Fibroblast of peridontal ligament (primary cell): Measurements from ENCODE around the gene CERK.

ENCODE experiments used
- DNase-seq: peaks from one replicate; pipeline ENCODE4 v3.0.0-alpha.2; 2010; ENCODE audit errors: extremely low read depth

CERK gene

DNA sequence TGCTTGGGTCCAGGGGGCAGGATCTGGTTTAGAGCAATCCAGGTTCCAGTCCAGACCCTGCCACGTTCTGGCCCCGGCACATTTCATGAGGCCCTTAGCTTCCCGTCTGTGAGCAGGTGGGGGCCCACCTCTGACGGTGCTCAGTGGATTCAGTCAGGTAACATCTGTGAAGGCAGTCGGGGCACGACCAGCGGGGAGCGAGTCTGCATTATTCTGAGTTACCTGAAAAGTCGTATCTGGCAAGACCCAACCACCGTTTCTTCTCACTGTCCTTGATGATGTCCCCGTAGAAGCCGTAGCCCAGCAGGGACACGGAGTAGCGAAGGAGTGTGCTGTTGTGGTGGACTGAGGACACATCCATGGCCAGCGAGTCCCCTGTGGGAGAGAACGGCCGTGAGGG is 39.0 kb downstream of the CERK start:
- no peak for DNase-seq

DNA sequence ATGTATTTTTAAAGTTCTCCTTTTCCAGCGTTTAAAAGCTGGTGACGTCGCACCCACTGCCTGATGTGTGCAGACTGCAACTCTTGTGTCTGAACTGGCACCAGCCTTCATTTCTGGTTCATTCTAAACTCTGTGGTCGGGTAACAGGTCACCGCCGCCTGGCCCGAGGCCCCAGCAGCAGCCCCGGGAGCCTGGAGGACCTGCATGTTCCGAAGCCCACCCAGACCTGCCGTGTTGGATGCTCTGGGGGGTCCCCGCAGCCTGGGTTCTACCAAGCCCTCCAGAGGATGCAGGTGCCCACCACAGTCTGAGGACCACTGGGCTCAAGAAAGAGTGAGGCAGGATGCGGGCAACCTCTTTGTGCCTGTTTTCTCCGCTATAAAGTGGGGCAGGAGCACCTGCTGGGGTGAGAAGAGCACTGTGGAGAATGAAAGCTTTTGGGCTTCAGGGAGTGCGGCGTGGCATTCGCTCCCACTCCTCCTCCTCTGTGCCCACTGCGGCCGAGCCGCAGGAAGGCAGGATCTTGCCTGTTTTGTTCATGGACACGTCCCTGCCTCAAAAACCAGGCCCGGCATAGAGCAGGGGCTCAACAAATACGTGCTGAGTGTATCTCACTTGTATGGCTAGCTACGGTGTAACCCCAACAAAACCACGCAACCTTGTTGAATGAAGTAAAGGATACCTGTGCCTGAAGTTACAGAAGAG is 40.1 kb downstream of the CERK start:
- no peak for DNase-seq

DNA sequence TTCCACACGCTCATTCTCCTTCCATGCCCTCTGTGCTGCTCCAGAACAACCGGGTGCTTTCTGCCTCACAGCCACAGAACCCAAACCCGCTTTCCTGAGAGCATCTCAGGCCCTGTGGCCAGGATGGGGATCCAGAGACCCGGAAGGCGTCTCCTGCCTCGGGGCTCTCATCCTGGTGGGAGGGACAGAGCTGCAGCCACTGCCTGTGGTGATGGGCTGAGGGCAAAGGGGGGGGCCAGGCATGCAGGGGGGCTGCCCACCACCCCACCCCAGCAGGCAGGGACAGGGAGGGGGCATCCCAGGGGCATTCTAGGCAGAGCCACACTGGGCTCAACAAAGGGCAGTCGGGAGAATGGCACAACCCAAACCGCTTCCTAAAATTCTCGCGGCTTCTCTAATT is 41.4 kb downstream of the CERK start:
- no peak for DNase-seq

DNA sequence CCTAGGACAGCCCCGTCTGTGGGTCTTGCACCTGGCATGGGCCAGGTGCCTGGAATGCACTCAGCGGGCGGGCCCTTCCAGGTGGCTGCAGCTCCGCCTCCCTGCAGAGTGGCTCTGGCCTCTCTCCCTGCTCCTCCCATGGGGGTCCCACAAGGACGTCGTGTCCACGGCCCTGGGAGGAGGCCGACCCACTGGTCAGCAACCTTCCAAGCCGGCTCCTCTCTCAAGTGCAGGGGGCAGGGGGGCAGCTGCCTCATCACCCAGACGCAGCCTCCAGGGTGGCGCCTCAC is 41.9 kb downstream of the CERK start:
- no peak for DNase-seq

DNA sequence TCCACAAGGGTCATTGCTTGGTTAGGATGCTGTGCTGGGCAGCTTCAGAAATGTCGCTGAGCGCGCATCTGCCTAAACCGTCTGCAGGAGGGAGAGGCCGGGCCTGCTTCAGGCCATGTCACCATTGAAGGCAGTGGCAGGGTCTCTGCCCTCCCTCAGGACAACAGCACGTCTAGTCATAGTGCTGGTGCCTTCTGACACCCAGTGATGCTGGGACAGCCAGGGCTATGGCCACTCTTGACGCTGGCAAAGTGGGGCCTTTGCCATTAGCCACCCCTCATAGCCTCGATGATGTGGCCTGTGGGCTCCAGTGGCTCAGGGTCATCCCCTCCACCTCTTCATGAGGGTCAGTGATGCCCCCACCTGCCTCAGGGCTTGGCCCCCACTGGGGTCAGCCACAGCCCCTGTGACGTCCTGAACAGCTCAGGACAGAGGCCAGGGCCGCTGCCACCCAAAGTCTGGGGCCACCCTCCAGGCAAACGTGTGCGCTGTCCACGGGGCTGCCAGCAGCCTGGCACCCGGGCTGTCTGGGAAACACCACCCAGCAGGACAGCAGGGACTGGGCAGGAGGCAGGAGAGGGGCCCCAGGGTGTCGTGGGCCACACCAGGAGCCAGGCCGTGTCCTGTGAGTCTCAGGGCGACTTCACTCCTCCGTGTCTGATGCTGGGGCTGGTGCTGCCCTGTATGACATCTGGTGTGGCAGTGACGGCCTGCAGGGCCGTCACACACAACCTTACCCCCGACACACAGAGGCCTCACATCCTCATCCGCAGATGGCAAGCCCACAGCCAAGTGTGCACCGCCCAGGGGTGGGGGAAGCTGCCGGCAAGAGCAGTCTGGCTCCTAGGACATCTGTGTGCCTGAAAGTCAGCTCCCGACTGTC is 42.5 kb downstream of the CERK start:
- no peak for DNase-seq

DNA sequence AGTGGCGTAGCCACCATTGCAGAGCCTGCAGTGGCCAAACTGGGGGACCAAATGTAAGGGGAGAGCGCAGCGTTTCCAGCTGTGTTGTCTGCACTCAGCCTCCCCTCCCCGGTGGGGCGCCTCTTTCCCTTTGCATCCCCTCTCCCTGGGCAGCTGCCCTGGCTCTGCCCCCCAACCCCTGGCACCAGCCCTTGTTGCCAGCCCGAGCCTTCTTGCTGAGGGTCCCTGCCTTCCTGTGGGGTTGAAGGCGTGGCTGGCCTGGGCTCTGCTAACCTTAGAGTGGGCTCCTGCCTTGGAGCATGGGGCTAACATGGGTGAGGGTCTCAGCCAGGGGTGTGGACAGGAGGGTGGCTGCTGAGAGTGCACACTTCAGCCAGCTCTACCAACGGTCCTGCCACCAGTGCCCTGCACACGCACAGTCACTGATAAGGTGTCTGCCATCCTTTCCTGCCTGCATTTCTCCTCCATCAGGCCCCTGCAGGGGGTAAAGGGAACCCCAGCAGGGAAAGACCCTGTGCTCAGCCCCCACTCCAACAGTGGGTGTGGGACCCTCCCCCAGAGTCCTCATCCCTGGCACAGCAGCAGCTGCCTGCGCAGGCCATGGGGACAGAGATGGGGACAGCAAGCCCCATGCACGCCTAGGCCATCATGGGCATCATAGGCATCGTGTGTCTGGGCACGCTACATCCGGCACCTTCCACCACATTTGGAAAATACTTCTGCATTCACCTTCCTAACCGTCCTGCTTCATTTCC is 43.5 kb downstream of the CERK start:
- no peak for DNase-seq

DNA sequence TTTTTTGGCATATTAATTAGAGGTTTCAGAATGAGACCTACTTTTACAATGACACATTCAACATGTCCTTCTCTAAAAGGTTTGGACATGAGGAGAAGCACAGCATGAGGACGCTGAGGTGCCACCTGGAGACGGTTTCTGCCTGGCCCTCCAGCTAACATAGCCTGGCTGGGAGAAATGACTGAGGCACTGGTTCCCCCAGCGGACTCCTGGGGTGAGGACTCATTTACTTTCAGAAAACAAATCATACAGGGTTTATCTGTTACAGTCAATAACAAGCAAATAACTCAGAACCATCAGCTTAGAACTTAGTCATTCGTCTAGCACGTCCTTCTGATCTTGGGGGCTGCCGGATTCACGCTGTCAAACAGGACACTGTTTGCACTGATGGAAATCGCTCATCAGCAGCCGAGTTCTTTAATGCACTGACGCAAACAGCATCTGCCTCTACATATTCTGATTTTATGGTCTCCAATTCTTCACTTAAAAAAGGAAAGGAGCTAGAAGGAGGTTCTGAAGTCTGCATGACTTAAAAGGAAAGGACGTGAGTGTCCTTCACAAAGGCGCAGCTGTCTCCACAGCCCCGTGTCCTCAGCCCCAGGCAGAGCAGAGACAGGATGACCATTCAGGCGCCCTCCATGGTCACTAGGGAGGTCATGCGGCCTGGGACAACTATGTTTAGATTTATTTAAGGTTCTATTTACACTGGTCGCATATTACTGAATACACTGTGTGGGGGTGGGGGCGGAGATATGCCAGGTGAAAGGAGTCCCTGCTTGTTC is 44.2 kb downstream of the CERK start:
- no peak for DNase-seq

DNA sequence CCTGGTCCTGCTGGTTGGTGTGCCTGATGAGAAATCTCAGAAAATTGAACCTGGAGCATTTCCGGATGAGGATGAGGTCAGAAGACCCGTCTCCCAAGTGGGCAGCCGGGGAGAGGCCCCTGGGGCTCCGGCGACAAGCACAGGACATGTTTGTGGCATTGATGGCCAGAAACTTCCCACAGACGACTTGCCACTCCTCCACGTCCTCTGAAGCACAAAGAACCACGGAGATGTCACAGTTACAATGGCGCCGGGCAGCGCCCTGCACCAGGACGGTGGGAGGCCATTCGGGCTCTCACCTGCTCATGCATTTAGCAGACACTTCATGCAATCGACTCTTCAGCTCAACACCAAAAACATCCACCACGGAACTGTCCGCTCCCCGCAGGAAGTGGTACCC is 46.5 kb downstream of the CERK start:
- DNase-seq = no peak

DNA sequence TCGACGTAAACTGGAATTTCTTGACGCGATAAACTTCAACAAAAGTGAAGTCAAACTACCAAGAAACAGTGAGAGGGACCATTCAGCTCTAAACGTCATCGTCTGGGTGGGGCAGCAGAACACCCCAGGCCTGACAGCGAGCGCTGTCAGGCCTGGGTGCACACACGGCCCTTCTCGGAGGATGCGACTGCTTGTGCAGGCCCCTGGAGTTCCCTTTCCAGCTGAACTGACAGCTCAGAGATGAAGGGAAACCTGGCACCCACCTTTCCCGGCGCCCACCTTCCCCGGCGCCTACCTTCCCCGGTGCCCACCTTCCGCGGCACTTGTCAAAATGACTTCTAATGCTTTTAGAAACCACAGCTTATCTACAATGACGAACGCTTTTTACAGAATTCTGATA is 47.9 kb downstream of the CERK start:
- no peak for DNase-seq

DNA sequence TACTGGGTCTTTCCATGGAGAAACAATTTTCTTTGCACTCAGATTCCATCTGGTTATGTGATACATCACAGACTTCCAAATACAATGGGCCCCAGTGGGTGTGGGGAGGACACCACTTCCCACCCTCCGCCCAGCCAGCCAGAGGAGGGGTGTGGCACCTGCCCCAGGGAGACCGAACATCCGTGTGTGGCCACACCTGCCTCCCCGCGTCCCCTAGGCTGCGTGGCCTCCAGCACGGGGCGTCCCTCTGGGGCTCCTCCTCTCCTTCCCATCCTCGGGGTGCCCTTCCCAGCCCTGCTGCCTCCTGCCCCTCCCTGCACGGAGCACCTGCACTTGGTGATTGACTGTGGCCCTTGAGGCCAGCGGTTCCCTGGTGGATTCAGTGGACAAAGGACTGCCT is 49.1 kb downstream of the CERK start:
- no peak for DNase-seq

DNA sequence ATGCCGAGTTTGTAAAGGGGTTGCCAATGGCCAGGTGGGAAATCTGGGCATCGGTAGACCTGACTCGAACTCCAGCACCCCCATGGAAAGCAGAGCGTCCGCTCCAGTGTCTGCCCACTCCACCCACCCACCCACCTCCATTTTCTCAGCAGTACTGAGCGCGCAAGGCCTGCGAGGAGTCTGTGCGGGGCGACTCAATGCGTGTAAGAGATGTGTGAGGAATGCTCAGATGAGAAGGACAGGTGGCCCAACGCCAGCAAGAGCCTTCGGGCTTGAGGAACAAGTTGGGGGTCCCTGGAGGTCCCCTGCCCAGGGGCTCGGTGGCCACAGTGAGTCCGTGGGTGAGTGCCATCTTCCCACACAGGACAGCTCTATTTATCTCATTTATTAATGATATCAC is 50.6 kb downstream of the CERK start:
- no peak for DNase-seq

DNA sequence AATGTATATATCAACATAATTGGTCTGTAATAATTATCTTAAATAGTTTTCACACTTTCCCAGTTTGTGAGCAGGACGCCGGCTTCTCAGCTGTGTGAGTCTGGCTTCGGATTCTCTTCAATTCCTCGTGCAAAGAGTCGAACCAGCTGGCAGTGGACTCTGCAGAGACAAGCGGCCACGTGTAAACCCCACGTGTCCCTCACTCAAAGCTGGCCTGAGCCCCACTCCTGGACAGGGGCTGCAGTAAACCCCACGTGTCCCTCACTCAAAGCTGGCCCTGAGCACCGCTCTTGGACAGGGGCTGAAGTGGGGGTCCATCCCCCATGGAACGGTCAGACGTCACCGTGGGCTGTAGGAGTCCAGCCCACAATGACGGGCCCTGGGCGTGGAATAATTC is 51.0 kb downstream of the CERK start:
- DNase-seq = no peak

DNA sequence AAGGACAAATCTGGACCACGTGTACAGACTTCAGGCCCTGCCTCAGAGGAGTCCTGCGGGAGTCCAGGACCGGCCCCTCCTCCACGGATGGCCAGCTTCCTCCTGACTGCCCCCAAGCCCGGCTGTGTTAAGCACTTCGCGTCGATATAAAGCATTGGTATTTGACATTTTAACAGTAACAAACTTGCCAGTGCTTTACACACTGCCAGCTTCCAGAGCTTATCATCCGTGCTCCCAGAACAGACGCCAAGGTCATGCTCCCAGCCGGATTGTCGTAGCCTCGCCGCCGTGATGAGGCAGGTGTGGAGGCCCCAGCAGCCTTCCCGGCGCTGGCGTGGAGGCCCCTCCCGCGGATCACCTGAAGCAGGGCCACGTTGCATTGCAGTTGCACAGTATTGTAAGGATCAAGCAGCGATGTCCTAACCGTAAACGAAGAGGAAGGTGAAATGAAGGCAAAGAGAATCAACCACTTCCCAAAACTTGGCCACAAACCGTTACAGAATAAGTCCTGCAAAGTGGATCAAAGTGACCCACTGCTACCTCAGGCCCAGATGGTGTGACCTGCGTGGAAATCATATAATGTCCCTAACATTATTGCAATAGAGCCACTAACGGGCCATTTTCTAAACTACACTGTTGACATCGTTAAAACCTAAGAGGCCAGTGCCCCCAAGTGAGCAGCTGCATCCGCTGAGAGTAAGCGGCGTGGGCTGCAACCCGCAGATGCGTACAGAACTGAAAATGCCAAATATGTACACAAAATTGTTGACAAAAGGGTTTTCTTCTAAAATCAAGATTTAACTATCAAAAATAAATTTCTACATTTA is 51.6 kb downstream of the CERK start:
- DNase-seq = no peak

DNA sequence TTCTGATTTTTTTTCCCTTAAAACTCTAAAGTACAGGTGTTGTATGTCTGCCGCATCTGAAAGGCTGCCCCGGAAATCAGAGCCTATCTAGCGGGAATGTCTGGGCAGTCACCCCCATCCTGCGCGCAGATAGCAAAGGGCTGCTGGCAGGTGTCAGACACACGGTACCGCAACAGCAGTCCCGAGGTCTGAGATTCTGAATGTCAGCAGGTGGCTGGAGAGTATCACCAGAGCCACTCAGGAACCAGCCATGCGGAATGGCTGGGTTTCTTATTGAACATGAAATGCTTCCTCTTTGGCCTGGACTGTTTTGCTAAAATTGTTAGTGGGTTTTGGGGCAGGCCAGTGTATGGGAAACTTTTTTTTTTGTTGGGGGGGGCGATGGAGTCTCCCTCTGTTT is 53.3 kb downstream of the CERK start:
- DNase-seq = no peak

DNA sequence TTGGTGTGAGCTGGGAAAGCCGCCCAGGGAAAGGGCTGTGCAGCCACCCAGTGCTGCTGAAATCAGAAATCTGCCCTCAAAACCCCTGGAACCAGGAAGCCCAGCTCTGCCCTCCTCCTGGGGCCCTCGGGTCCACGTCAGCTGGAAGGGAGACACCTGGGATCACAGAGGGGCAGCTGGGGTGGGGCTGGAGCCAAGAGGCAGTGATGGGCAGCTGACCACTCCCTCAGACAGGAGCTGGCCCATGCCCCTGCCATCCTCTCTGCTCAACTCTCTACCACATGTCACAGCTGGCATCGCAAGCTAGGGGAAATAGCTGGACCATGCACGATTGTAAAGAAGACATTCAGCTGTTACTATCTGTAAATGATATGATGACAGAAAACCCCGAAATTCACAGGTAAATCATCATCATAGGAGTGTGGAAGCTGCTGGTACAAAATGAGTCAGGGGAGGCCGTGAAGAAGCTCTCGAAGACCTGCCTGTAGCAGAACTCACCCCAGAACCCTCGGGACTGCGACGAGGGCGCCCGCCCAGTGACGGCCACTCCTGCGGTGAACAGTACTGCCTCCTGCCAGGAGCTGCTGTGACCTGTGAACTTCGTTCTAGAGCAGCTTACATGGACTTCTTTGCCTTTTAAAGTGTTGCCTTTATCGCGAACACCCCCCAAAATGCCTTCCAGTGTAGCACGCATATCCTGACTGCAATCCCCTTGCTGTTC is 55.9 kb downstream of the CERK start:
- DNase-seq = no peak

DNA sequence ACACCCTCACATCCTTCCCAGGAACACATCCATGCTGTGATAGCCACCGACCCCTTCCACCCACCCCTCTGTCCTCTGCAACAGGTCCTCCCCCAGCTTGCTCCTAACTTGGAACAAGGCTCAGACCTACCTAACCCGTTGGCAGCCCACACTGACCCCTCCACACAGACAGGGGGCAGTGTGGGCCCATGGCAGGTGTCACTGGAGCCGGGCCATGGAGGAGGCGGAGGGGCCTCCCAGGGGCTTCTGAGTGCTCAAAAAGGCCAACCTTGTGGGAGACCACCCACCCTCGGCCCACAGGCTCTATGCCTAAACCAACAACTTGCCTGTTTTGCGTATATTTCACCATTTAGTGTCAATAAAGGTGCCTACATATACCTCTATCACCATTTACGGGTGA is 57.0 kb downstream of the CERK start:
- DNase-seq = no peak

DNA sequence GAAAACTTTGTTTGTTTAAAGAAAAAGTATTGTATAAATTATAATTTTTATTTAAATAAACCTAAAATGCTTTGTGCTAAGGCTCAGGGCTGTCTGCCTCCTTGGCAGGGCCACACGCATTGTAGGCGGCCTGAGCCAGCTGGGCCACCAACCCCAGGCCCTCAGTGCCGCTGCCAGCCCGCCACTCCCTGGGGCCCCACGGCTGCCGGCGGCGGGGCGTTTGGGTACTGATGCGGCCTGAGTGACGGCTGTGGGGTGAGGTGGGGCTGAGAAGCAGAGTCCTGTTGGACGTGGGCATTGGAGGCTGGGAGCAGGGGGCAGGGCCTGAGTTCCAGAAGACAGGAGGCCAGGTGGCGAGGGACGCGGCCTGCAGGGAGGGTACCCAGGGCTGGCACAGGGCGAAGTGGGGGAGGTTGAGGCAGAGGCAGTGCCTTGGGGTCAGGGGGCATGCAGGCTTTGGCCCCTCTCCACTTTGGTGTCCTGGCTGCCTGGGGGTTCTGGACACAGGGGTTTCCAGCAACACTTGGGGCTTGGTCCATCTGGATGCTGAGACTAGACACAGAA is 58.3 kb downstream of the CERK start:
- no peak for DNase-seq

DNA sequence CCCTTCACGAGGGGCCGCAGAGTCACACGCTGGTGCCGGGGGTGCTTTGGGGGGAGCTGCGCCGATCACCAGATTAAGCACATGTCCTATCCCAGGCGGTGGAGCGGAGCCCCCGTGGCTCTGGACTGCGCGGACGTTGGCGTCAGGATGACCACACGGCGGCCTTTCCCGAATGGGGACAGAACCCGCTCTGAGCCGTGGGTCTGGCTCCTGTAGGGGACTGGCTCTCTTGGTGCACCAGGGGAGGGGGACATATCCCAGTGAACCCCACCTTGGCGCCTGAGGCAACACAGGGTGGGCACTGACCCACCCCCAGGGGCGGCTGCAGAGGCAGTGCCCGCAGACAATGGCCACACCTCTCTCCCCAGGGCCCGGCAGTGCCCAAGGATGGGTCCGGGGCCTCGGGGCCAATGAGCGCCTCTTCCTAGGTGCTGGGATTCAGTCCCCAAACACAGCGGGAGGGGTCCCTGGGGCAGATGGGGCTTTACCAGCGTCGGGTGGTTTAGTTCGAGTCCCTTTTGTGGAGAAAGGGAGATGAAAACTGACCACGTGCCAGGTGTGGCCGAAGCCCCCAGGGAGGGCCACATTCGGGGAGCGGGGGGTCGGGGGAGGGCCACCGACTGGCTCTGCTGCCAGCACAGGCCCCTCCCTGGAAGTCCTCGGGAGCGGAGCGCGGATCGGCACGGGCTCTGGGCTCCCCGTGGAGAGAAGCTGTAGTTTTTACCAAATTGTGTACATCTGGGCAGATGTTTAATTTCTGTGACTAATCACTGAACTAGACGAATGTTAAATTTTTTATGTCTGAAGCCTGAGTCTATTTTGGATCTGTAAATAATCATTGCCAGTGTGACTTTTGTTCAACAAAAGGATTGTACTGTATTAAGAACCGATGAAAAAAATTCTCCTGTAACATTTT is 59.0 kb downstream of the CERK start:
- peak; percentile 80 for DNase-seq

DNA sequence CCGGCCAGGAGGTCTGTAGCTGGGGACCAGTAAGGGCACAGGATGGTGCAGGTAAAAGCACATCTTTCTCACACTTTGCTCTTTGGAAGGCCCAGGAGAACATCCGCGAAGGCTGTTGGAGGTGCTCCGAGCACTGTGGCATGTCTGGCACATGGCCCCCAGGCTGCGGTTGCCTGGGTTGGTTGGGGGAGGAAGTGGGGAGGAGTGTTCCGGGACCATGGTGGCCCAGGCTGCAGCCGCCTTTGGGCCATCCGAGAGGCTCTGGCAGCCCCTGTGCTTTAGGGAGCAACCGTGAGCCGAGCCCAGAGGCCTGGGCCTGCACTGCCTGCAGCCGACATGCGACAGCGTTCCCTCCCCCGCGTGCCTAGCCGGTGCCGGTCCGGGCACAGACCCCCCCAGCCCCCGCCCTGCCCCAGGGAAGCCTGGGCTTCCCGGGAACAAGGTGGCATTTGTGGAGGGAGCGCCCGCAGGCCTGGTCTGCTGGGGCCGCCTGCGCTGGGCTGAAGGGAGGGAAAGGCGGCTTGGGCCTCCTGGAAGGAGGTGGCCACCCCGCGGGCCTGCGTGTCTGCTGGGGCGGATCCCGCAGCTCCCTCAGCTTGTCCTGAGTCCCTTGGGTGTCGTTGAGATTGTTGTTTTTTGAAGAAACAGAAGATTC is 59.9 kb downstream of the CERK start:
- no peak for DNase-seq
